HepG2 (cell line): ENCODE results near the gene TRIM66. TPM values are rescaled to one million over a fixed set of nuclear protein-coding genes. Genes with fewer than 3 reads are reported as not detected.
A peak's percentile ranks its signal among the peaks of the same experiment; 100 is the strongest.

ENCODE experiments used
- ATAC-seq: fragments of 200-7000 bp; cut with Tn5 transposase; 3 replicates; pipeline ENCODE4 v1.9.1; 2020; ENCODE audit warnings: mild to moderate bottlenecking, moderate library complexity
- BruUV-seq: library from RNA; stranded (reverse); fragments of 400-500 nt; replicated peaks from 2 replicates; lab custom pipeline; 2021; lab: Mats Ljungman, UMichigan
- CTCF ChIA-PET: fragments of 300-600 bp; formaldehyde crosslinking; extraction: SDS; loops from one replicate; lab custom pipeline; 2021; ENCODE audit warnings: low total read pairs, inconsistent platforms, low intra/inter-chr PET ratio; lab: Yijun Ruan, JAX
- POLR2A ChIA-PET: fragments of 350-600 bp; sonication (Branson Sonifier 250); formaldehyde crosslinking; loops from one replicate; lab custom pipeline; 2020; ENCODE audit warnings: antibody characterized with exemption, inconsistent platforms; lab: Yijun Ruan, JAX
- DNase-seq: peaks from one replicate; pipeline ENCODE4 v3.0.0-alpha.2; 2015; ENCODE audit warnings: low spot score
- FAIRE-seq: peaks from 3 replicates; lab custom pipeline; 2011; peaks lifted over from hg19 to GRCh38; lab: Jason Lieb, UNC
- H2AFZ ChIP-seq: one replicate; pipeline ENCODE4 v1.6.1; 2011; ENCODE audit warnings: low read length, inconsistent platforms
- H3K27ac ChIP-seq: fragments of 300-600 bp; 3 replicates; pipeline ENCODE4 v1.8.0; 2011; ENCODE audit warnings: mixed run types, mild to moderate bottlenecking, mixed read lengths, low read length, inconsistent platforms; ENCODE audit not compliant: insufficient read depth; ENCODE audit errors: extremely low read length
- H3K27me3 ChIP-seq, 2 experiments: fragments of 200-600 bp in 1 of 2; 2 replicates in 1 of 2; 3 replicates in 1 of 2; pipeline versions ENCODE4 v1.6.0 to v1.8.0; 2011; ENCODE audit warnings: low read length in 2 of 2, mild to moderate bottlenecking in 2 of 2, moderate library complexity in 2 of 2, inconsistent platforms in 1 of 2; ENCODE audit not compliant: insufficient read depth in 2 of 2, control insufficient read depth in 1 of 2
- H3K36me3 ChIP-seq, 2 experiments: fragments of 200-600 bp in 1 of 2; replicated peaks in 1 of 2; 2 replicates in 1 of 2; 3 replicates in 1 of 2; pipeline versions ENCODE4 v1.5.1 to v1.8.0; 2011; ENCODE audit warnings: low read length in 2 of 2, inconsistent platforms in 1 of 2; ENCODE audit not compliant: insufficient read depth in 2 of 2, control insufficient read depth in 1 of 2
- H3K4me1 ChIP-seq: 2 replicates; pipeline ENCODE4 v1.5.1; 2012; ENCODE audit warnings: low read length, inconsistent platforms; ENCODE audit not compliant: insufficient read depth
- H3K4me2 ChIP-seq: 2 replicates; pipeline ENCODE4 v1.6.0; 2011; ENCODE audit warnings: low read depth, low read length, inconsistent platforms
- H3K4me3 ChIP-seq, 3 experiments: fragments of 200-600 bp in 1 of 3; sonication (generic), shearing (Covaris generic) in 1 of 3; replicated peaks in 1 of 3; 2 replicates each; pipeline ENCODE4 v1.5.1; 2011 to 2016; ENCODE audit warnings: low read length in 3 of 3, inconsistent platforms in 2 of 3, low read depth in 2 of 3, mild to moderate bottlenecking in 2 of 3, control low read depth in 1 of 3, mixed read lengths in 1 of 3; ENCODE audit not compliant: insufficient read depth in 1 of 3
- H3K79me2 ChIP-seq: one replicate; pipeline ENCODE4 v1.6.1; 2011; ENCODE audit warnings: low read length, inconsistent platforms; ENCODE audit not compliant: insufficient read depth
- H3K9ac ChIP-seq: 2 replicates; pipeline ENCODE4 v1.6.0; 2011; ENCODE audit warnings: mild to moderate bottlenecking, low read depth, low read length, inconsistent platforms; ENCODE audit not compliant: insufficient read depth
- H3K9me3 ChIP-seq: 2 replicates; pipeline ENCODE4 v1.5.1; 2012; ENCODE audit warnings: mild to moderate bottlenecking, low read length
- H4K20me1 ChIP-seq: 2 replicates; pipeline ENCODE4 v1.6.0; 2011; ENCODE audit warnings: inconsistent platforms, mild to moderate bottlenecking, low read length, moderate library complexity; ENCODE audit not compliant: insufficient read depth
- BCL3 ChIP-seq: sonication (generic); formaldehyde crosslinking; IDR thresholded peaks from 2 replicates; pipeline ENCODE4 v1.5.1; 2020; ENCODE audit warnings: mild to moderate bottlenecking, missing genetic modification reagents, moderate library complexity
- CSRNP2 ChIP-seq: sonication (generic); formaldehyde crosslinking; conservative IDR thresholded peaks from 2 replicates; pipeline ENCODE4 v1.8.0; 2022; ENCODE audit warnings: low read depth, missing genetic modification reagents
- FOXA1 ChIP-seq, 2 experiments: fragments of 450-650 bp in 1 of 2; sonication (generic) in 1 of 2; formaldehyde crosslinking in 1 of 2; IDR thresholded peaks; 2 replicates each; pipeline versions ENCODE4 v1.4.0 to v1.6.1; 2016 to 2020; ENCODE audit warnings: missing genetic modification reagents in 1 of 2
- GATAD2A ChIP-seq: IDR thresholded peaks from 2 replicates; pipeline ENCODE4 v1.6.1; 2016
- KLF9 ChIP-seq: IDR thresholded peaks from 2 replicates; pipeline ENCODE4 v1.6.1; 2016; ENCODE audit warnings: low read depth
- SAP130 ChIP-seq: IDR thresholded peaks from 2 replicates; pipeline ENCODE4 v1.6.1; 2016; ENCODE audit warnings: low read depth
- TBX3 ChIP-seq: fragments of 450-650 bp; IDR thresholded peaks from 2 replicates; pipeline ENCODE4 v1.6.1; 2017; ENCODE audit warnings: antibody characterized with exemption, mild to moderate bottlenecking, inconsistent platforms, borderline replicate concordance
- ZNF44 ChIP-seq: sonication (generic); formaldehyde crosslinking; IDR thresholded peaks from 2 replicates; pipeline ENCODE4 v1.5.1; 2020; ENCODE audit warnings: mild to moderate bottlenecking, missing genetic modification reagents
- ZNF850 ChIP-seq: sonication (generic); formaldehyde crosslinking; conservative IDR thresholded peaks from 2 replicates; pipeline ENCODE4 v1.9.0; 2021; ENCODE audit warnings: mild to moderate bottlenecking, missing genetic modification reagents
- WGBS: methylation state at CpG from one replicate; pipeline ENCODE4 v1.1.6; 2017; ENCODE audit warnings: low lambda C conversion rate; 5-methylcytosine and 5-hydroxymethylcytosine counted together
- in situ Hi-C: cut with HindIII; loops from 2 replicates; pipeline ENCODE4 v1.10.0; 2017; ENCODE audit warnings: low pct_unique_long_range_greater_than_20kb; ENCODE audit not compliant: extremely low pct_ligation_motif_present
- intact Hi-C: fragments of 100-400 bp; cut with micrococcal nuclease; formaldehyde crosslinking; loops from one replicate; pipeline ENCODE4 v1.10.0; 2022; ENCODE audit not compliant: unreplicated experiment
- polyA plus RNA-seq, 8 experiments: library from polyadenylated mRNA; depleted of rRNA in 3 of 8; stranded (reverse) in 7 of 8; unstranded in 1 of 8; fragments of >200 nt; fragmentation: Illumina TruSeq in 4 of 8; extraction: Trizol in 4 of 8; gene quantifications; 2 replicates each; pipeline versions ENCODE4 v1.2.1 to v1.2.3, GENCODE V29; 2011 to 2016; ENCODE audit warnings: low read depth in 4 of 8, missing spikeins in 1 of 8, mixed read lengths in 1 of 8; ENCODE audit not compliant: insufficient read depth in 1 of 8
- total RNA-seq, 5 experiments: library from RNA; depleted of rRNA; stranded (reverse); fragments of >200 nt; fragmentation: Illumina TruSeq; extraction: Trizol; gene quantifications; 2 replicates each; pipeline ENCODE4 v1.2.3, GENCODE V29; 2016; ENCODE audit warnings: low read depth in 1 of 5

TRIM66 gene
- total and polyA plus RNA-seq, 2 of the 13 experiments (the other 11 are each of a cell fraction or from before 2014, with no cell fraction given): 4.9 to 6.1 TPM

GRCh38 chr11:8654503-8654902 lies 28.0 kb downstream of the TRIM66 start:
- ATAC-seq (no peak), DNase-seq (no peak), FAIRE-seq (no peak)
- ChIA-PET CTCF (no interaction called here), POLR2A (no interaction called here)
- Histone ChIP-seq H3K36me3 (peaks cover 1 to 9% of the 10 kb centered on the region in 2 experiments; a peak in 3 of 5 replicates), H2AFZ (no peak overlapping the region), H3K9ac (no peak overlapping the region), H3K27ac (no peak overlapping the region), H3K4me3 (no peak overlapping the region), H3K27me3 (no peaks in the 10 kb centered on the region), H3K9me3 (no peaks in the 10 kb centered on the region), H4K20me1 (no peaks in the 10 kb centered on the region), H3K4me1 (no peaks in the 10 kb centered on the region), H3K79me2 (no peaks in the 10 kb centered on the region), H3K4me2 (no peak overlapping the region)
- intact Hi-C loops (no loop called here), in situ Hi-C loops (no loop called here)
- WGBS: 96% methylated on average over 4 of the region's 4 CpGs
- TF ChIP-seq SAP130 (CRISPR knock-in tag) (no peak), ZNF44 (CRISPR knock-in tag) (no peak), FOXA1 (IDR thresholded peaks at IDR 0.05) (peak; percentile 21; the same call in 1 of the 2 replicates), FOXA1 (CRISPR knock-in tag; IDR thresholded peaks at IDR 0.05) (no peak), TBX3 (no peak), BCL3 (CRISPR knock-in tag) (no peak), GATAD2A (CRISPR knock-in tag) (no peak), KLF9 (CRISPR knock-in tag) (no peak), ZNF850 (CRISPR knock-in tag) (no peak), CSRNP2 (no peak)
- no TSS peak for BruUV-seq
